HG03558 (cell line): ENCODE data around the gene RFTN2.
"Not testable (repeated sequence)": the region's sequence is repeated elsewhere in the genome, so short reads cannot be mapped to it uniquely, and the experiment has no call there.

ENCODE experiments used
- ATAC-seq: cut with Tn5 transposase; IDR thresholded peaks from one replicate; pipeline ENCODE4 v1.9.1; 2021; ENCODE audit warnings: moderate number of reproducible peaks; ENCODE audit not compliant: unreplicated experiment; ENCODE audit errors: extremely low read depth

The RFTN2 gene

GRCh38 chr2:197606180-197606579 is 69.2 kb downstream of the RFTN2 start:
- ATAC-seq: peak; percentile 78

- ATAC-seq: no peak
Measured at GRCh38 chr2:197604117-197604860, 71.1 kb downstream of the RFTN2 start.

GRCh38 chr2:197601726-197602125 is 73.7 kb downstream of the RFTN2 start:
- no peak for ATAC-seq

GRCh38 chr2:197600306-197600705 is 75.1 kb downstream of the RFTN2 start:
- no peak for ATAC-seq

- ATAC-seq: no peak
Measured at GRCh38 chr2:197599285-197599965, 76.0 kb downstream of the RFTN2 start.

GRCh38 chr2:197598450-197598849 is 76.9 kb downstream of the RFTN2 start:
- no peak for ATAC-seq

GRCh38 chr2:197597166-197597565 is 78.2 kb downstream of the RFTN2 start:
- ATAC-seq: no peak

- no peak for ATAC-seq
Measured at GRCh38 chr2:197596766-197597165, 78.6 kb downstream of the RFTN2 start.

GRCh38 chr2:197591339-197592072 is 83.9 kb downstream of the RFTN2 start:
- ATAC-seq: no peak

GRCh38 chr2:197587255-197587654 is 88.1 kb downstream of the RFTN2 start:
- ATAC-seq: not testable (repeated sequence)

- not testable (repeated sequence) for ATAC-seq
Measured at GRCh38 chr2:197580166-197580565, 95.2 kb downstream of the RFTN2 start.

- not testable (repeated sequence) for ATAC-seq
Measured at GRCh38 chr2:197578294-197578693, 97.1 kb downstream of the RFTN2 start.

GRCh38 chr2:197577446-197577845 is 97.9 kb downstream of the RFTN2 start:
- ATAC-seq: no peak

GRCh38 chr2:197576631-197577030 is 98.8 kb downstream of the RFTN2 start:
- no peak for ATAC-seq

GRCh38 chr2:197575987-197576386 is 99.4 kb downstream of the RFTN2 start:
- no peak for ATAC-seq

GRCh38 chr2:197573608-197574007 is 101.8 kb downstream of the RFTN2 start:
- ATAC-seq: no peak

- no peak for ATAC-seq
Measured at GRCh38 chr2:197571627-197572271, 103.6 kb downstream of the RFTN2 start.

- no peak for ATAC-seq
Measured at GRCh38 chr2:197560146-197560665, 115.2 kb downstream of the RFTN2 start.

- no peak for ATAC-seq
Measured at GRCh38 chr2:197559681-197560080, 115.7 kb downstream of the RFTN2 start.

- no peak for ATAC-seq
Measured at GRCh38 chr2:197558393-197558792, 117.0 kb downstream of the RFTN2 start.
